ENCODE measurements around the gene CST3. TPM values are rescaled to one million over a fixed set of nuclear protein-coding genes. Genes with fewer than 3 reads are reported as not detected.

Gene CST3
- total RNA-seq, 1 donor from 2014 or later: 291 TPM

- DNase-seq (ENCODE audit: extremely low spot score, unreplicated experiment): no peak
- H3K9me3 Mint-ChIP-seq: peaks cover 4% of the 10 kb centered on the region
- H3K27me3 Mint-ChIP-seq: peaks cover 14% of the 10 kb centered on the region
- no peaks in the 10 kb centered on the region for H3K36me3 Mint-ChIP-seq
- no peak overlapping the region for H3K4me3 Mint-ChIP-seq
- H3K27ac Mint-ChIP-seq: no peak overlapping the region
- H3K4me1 Mint-ChIP-seq (ENCODE audit: unreplicated experiment): no peaks in the 10 kb centered on the region
- no peak for TF ChIP-seq CTCF (conservative IDR thresholded peaks at IDR 0.05)
Observed at GRCh38 chr20:23613676-23614075, 24.1 kb downstream of the CST3 start.

GRCh38 chr20:23612396-23612795 lies 25.4 kb downstream of the CST3 start:
- Mint-ChIP-seq H3K9me3 (peaks cover 4% of the 10 kb centered on the region), H3K4me1 (ENCODE audit: unreplicated experiment) (no peaks in the 10 kb centered on the region)
- TF ChIP-seq CTCF (conservative IDR thresholded peaks at IDR 0.05): no peak

GRCh38 chr20:23609486-23610109 lies 28.2 kb downstream of the CST3 start:
- no peaks in the 10 kb centered on the region for H3K36me3 Mint-ChIP-seq
- H3K27ac Mint-ChIP-seq: no peak overlapping the region
- H3K4me1 Mint-ChIP-seq (ENCODE audit: unreplicated experiment): no peaks in the 10 kb centered on the region
- no peak overlapping the region for H3K4me3 Mint-ChIP-seq
- TF ChIP-seq CTCF (conservative IDR thresholded peaks at IDR 0.05): no peak
- H3K9me3 Mint-ChIP-seq: peaks cover 4% of the 10 kb centered on the region
- DNase-seq (ENCODE audit: extremely low spot score, unreplicated experiment): no peak
- peaks cover 3% of the 10 kb centered on the region for H3K27me3 Mint-ChIP-seq

More at GRCh38 chr20:23612396-23612795, 25.4 kb downstream of the CST3 start:
- H3K27me3 Mint-ChIP-seq: peaks cover 5% of the 10 kb centered on the region
- no peak for DNase-seq (ENCODE audit: extremely low spot score, unreplicated experiment)
- no peak overlapping the region for H3K27ac Mint-ChIP-seq
- H3K4me3 Mint-ChIP-seq: no peak overlapping the region
- no peaks in the 10 kb centered on the region for H3K36me3 Mint-ChIP-seq

- Mint-ChIP-seq H3K4me3 (no peak overlapping the region), H3K27ac (no peak overlapping the region), H3K9me3 (peaks cover 4% of the 10 kb centered on the region), H3K27me3 (peaks cover 7% of the 10 kb centered on the region), H3K36me3 (no peaks in the 10 kb centered on the region), H3K4me1 (ENCODE audit: unreplicated experiment) (no peaks in the 10 kb centered on the region)
- TF ChIP-seq CTCF (conservative IDR thresholded peaks at IDR 0.05): no peak
- DNase-seq (ENCODE audit: extremely low spot score, unreplicated experiment): no peak
Observed at GRCh38 chr20:23608251-23608846, 29.4 kb downstream of the CST3 start.

GRCh38 chr20:23607497-23608245 lies 30.1 kb downstream of the CST3 start:
- Mint-ChIP-seq H3K9me3 (peaks cover 4% of the 10 kb centered on the region), H3K27me3 (peaks cover 7% of the 10 kb centered on the region), H3K27ac (no peak overlapping the region), H3K4me3 (no peak overlapping the region), H3K36me3 (no peaks in the 10 kb centered on the region), H3K4me1 (ENCODE audit: unreplicated experiment) (no peaks in the 10 kb centered on the region)
- no peak for TF ChIP-seq CTCF (conservative IDR thresholded peaks at IDR 0.05)
- DNase-seq (ENCODE audit: extremely low spot score, unreplicated experiment): no peak
